Psoas muscle (tissue), 8 donors: ENCODE data around the gene ADRM1. TPM values are rescaled to one million over a fixed set of nuclear protein-coding genes. Genes with fewer than 3 reads are reported as not detected.

Source experiments
- ATAC-seq, 4 donors: fragments of 200-7000 bp; cut with Tn5 transposase; one replicate each; pipeline ENCODE4 v1.9.1; 2020; ENCODE audit warnings: moderate library complexity in 3 of 4, mild to moderate bottlenecking in 2 of 4
- DNase-seq, 2 donors: peaks; one replicate each; pipeline ENCODE4 v3.0.0-alpha.2; 2020
- H3K27ac ChIP-seq: fragments of 200-600 bp; one replicate; pipeline ENCODE4 v1.8.0; 2022
- H3K27me3 ChIP-seq, 3 donors: fragments of 200-600 bp in 1 of 3; one replicate each; pipeline versions ENCODE4 v1.6.1 to v1.8.0; 2013 to 2022; ENCODE audit warnings: low read length in 2 of 3, mild to moderate bottlenecking in 2 of 3, moderate library complexity in 1 of 3; ENCODE audit not compliant: insufficient read depth in 3 of 3
- H3K36me3 ChIP-seq, 2 donors: fragments of 200-600 bp in 1 of 2; one replicate each; pipeline versions ENCODE4 v1.6.1 to v1.8.0; 2013 to 2022; ENCODE audit warnings: low read depth in 1 of 2, mild to moderate bottlenecking in 1 of 2, moderate library complexity in 1 of 2; ENCODE audit not compliant: insufficient read depth in 1 of 2
- H3K4me1 ChIP-seq: fragments of 200-600 bp; one replicate; pipeline ENCODE4 v1.8.0; 2022
- H3K4me3 ChIP-seq: fragments of 200-600 bp; one replicate; pipeline ENCODE4 v1.8.0; 2022; ENCODE audit warnings: mild to moderate bottlenecking
- H3K9me3 ChIP-seq: fragments of 200-600 bp; one replicate; pipeline ENCODE4 v1.8.0; 2022
- WGBS, 3 donors: extraction: QIAGEN DNeasy Blood & Tissue Kit; methylation state at CpG; one replicate each; pipeline versions ENCODE4 v1.1.6 to v1.1.7; 2013; 5-methylcytosine and 5-hydroxymethylcytosine counted together
- intact Hi-C, 2 donors: fragments of 100-400 bp; cut with DNase I; formaldehyde crosslinking; loops; one replicate each; pipeline versions ENCODE4 v1.11.0 to v1.14.2; 2022
- polyA plus RNA-seq, 3 donors: library from polyadenylated mRNA; stranded (reverse); fragments of 200-250 nt; gene quantifications; one replicate each; pipeline ENCODE4 v1.2.3, GENCODE V29; 2013
- total RNA-seq, 4 donors: library from RNA; stranded (reverse); fragmentation: NEBNext Ultra II Directional in 2 of 4; extraction: Animal tissue kit (Norgen Biotek cat#: 25700) in 2 of 4; gene quantifications; one replicate each; pipeline versions ENCODE4 v1.2.1 to v1.2.4, GENCODE V29; 2021 to 2023
- TF ChIP-seq, protein P1 (sequence below): fragments of 200-600 bp; IDR thresholded peaks from one replicate; pipeline ENCODE4 v1.8.0; 2022; ENCODE audit warnings: antibody characterized with exemption
- donor health status: healthy with polysubstance abuse.
- donor health status: DM: no; HTN: no; CAD: no; lungs with moderate emphysema.
- donor health status: Bipolar disorder and iron deficiency.
- donor health status: healthy.
- donor health status: DM: yes; HTN: yes; CAD: no.
- donor health status: DM: no; HTN: no; CAD: no.
- donor health status: DM: no; HTN: no; CAD: no.
- donor health status: DM: yes; HTN: yes; CAD: no.

Gene ADRM1
- total and polyA plus RNA-seq, 7 donors, result 142 to 603 (median 280) TPM

DNA sequence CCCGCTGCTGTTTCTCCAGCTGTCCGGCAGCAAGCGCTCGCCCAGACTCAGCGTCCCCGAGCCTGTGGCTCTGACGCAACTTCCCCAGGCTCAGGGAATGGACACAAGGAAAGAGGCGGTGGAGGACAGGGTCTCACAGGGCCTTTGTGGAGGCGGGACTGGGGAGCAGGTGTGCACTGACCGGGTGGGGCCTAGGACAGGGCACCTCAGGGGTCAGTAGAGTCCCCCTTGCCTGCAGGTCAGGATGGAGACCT is 44.3 kb downstream of the ADRM1 start:
- Histone ChIP-seq H3K4me3 (no peak overlapping the region), H3K9me3 (no peaks in the 10 kb centered on the region), H3K27ac (no peak overlapping the region), H3K4me1 (peaks cover 15% of the 10 kb centered on the region), H3K36me3 (peaks cover 0 to 57% of the 10 kb centered on the region in 2 donors), H3K27me3 (no peaks in the 10 kb centered on the region)
- intact Hi-C loops, result no loop called here
- TF ChIP-seq, protein P1, sequence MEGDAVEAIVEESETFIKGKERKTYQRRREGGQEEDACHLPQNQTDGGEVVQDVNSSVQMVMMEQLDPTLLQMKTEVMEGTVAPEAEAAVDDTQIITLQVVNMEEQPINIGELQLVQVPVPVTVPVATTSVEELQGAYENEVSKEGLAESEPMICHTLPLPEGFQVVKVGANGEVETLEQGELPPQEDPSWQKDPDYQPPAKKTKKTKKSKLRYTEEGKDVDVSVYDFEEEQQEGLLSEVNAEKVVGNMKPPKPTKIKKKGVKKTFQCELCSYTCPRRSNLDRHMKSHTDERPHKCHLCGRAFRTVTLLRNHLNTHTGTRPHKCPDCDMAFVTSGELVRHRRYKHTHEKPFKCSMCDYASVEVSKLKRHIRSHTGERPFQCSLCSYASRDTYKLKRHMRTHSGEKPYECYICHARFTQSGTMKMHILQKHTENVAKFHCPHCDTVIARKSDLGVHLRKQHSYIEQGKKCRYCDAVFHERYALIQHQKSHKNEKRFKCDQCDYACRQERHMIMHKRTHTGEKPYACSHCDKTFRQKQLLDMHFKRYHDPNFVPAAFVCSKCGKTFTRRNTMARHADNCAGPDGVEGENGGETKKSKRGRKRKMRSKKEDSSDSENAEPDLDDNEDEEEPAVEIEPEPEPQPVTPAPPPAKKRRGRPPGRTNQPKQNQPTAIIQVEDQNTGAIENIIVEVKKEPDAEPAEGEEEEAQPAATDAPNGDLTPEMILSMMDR, result no peak
- ATAC-seq (peak; percentile 23 to 41 (median 36)), DNase-seq (peak in 1 of 2 donors; percentile 9)
- WGBS, 3 donors, result 52 to 74% (median 52%) methylated on average over 9 to 10 of the region's 10 CpGs

DNA sequence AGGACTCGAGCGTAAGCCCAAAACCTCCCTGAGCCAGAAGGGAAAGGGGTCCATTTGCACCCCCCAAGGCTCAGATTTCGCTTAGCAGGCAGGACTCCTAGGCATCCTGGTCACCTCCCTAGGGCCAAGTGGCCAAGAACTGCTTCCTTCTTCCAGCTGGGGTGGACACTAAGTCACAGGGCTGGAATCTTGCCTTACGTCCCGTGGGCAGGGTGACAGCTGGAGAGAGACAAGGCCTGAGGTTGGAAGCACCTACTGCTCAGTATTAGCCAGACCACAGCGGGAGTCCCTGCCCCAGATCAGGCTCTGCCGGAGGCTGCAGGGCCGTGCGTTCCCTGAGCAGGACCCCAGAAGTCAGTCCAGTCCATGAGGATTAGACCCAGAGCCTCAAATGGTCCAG is 44.6 kb downstream of the ADRM1 start:
- TF ChIP-seq, protein P1, result no peak
- Histone ChIP-seq H3K9me3 (no peaks in the 10 kb centered on the region), H3K36me3 (peaks cover 0 to 59% of the 10 kb centered on the region in 2 donors), H3K27me3 (no peaks in the 10 kb centered on the region), H3K4me3 (no peak overlapping the region), H3K27ac (no peak overlapping the region), H3K4me1 (peaks cover 19% of the 10 kb centered on the region)
- 24 to 28% (median 26%) methylated on average over 9 of the region's 9 CpGs for WGBS, 3 donors
- peak; percentile 82 to 92 (median 89) for ATAC-seq
- intact Hi-C loops, result no loop called here
- DNase-seq, result peak; percentile 55 to 88

DNA sequence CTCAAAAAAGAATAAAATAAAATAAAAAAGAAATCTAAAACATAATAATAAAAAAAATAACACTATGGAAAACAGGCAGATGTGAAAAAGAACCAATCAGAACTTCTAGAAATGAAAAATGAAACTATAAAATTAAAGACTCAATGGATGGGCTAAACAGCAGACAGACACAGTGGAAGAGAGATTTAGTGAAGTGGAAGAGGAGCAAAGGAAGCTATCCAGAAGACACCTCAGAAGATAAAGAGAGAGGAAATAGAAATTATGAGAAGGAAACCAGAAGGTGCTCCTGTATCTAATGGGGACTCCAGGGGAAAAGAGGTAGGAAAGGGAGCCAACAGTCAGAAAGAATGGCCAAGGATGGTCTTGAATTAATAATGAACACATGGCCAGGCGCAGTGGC is 45.8 kb downstream of the ADRM1 start:
- intact Hi-C loops, result no loop called here
- Histone ChIP-seq H3K36me3 (peaks cover 0 to 59% of the 10 kb centered on the region in 2 donors), H3K9me3 (no peaks in the 10 kb centered on the region), H3K4me1 (peaks cover 28% of the 10 kb centered on the region), H3K4me3 (no peak overlapping the region), H3K27ac (no peak overlapping the region), H3K27me3 (no peaks in the 10 kb centered on the region)
- DNase-seq, result no peak
- WGBS, 3 donors, result 57 to 100% (median 100%) methylated on average over 1 of the region's 1 CpG
- TF ChIP-seq, protein P1, result no peak
- no peak for ATAC-seq

DNA sequence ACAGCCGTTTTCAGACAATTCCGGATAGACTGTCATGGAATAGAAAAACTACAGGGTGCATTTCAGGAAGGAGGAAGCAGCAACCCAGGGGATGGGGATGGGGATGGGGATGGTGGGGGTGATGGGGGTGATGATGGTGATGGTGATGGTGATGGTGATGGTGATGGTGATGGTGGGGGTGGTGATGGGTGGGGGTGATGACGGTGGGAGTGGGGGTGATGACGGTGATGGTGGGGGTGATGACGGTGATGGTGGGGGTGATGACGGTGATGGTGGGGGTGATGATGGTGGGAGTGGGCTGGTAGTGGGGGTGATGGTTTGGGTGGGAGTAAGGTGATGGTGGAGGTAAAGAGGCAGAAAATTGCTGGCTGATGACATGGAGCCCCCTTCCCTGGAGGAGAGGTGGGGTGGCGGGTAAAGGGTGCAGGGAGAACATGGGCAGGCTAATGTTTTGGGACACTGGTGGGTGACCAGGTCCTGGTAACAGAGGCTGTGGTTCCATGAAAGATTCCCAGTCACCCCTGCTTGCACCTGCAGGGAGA is 46.8 kb downstream of the ADRM1 start:
- no peaks in the 10 kb centered on the region for H3K9me3 ChIP-seq
- TF ChIP-seq, protein P1, result no peak
- intact Hi-C loops, result loop anchor here in 1 of 2 donors (5.0 kb wide), 1 partner anchor 47 kb away; the partner anchor contains the start of gene ADRM1
- peaks cover 0 to 50% of the 10 kb centered on the region in 2 donors for H3K36me3 ChIP-seq
- 78 to 80% (median 80%) methylated on average over 6 to 7 of the region's 7 CpGs for WGBS, 3 donors
- H3K4me1 ChIP-seq, result peaks cover 31% of the 10 kb centered on the region
- H3K4me3 ChIP-seq, result no peak overlapping the region
- ATAC-seq (no peak), DNase-seq (no peak)
- no peaks in the 10 kb centered on the region for H3K27me3 ChIP-seq
- H3K27ac ChIP-seq, result no peak overlapping the region

DNA sequence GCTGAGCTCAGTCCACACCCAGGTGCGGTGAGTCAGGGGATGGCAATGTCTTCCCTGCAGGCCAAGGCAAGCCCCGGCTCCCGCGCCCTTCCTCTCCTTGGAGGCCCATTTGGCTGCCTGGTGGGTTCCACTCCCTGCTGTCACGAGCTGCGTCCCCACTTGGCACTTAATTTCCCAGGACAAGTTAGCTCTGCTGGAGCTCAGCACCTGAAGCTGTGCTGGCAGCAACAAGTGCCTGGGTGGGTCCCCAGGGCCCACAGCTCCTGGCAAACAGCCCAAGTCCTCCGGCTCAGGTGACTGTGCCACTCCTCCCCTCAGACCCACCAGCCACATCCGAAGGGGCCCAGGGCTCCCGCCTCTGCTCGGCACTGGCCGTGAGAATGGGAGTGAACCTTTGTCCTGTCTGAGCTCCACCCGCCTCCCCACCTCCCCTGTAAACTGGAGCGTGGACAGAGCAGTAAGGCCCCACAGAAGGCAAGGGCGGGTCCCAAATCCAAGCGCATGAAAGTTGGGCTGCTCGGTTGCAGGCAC is 47.4 kb downstream of the ADRM1 start:
- WGBS, 3 donors, result 84 to 86% (median 85%) methylated on average over 16 of the region's 16 CpGs
- H3K27me3 ChIP-seq, result no peaks in the 10 kb centered on the region
- ATAC-seq (no peak), DNase-seq (peak; percentile 9 to 44)
- TF ChIP-seq, protein P1, result no peak
- H3K36me3 ChIP-seq, result peaks cover 0 to 44% of the 10 kb centered on the region in 2 donors
- H3K4me3 ChIP-seq, result no peak overlapping the region
- H3K27ac ChIP-seq, result no peak overlapping the region
- no peaks in the 10 kb centered on the region for H3K9me3 ChIP-seq
- intact Hi-C loops, result loop anchor here in 1 of 2 donors (5.0 kb wide), 1 partner anchor 48 kb away; the partner anchor contains the start of gene ADRM1
- peaks cover 36% of the 10 kb centered on the region for H3K4me1 ChIP-seq
